IMR-90 (cell line): Measurements from ENCODE around the gene TRMT13.

ENCODE experiments used
- BHLHE40 ChIP-seq: fragments of 150-350 bp; IDR thresholded peaks from 2 replicates; pipeline ENCODE4 v1.6.1; 2016; ENCODE audit warnings: mild to moderate bottlenecking, low read depth, low read length
- CEBPB ChIP-seq: IDR thresholded peaks from 2 replicates; pipeline ENCODE4 v1.6.1; 2012; ENCODE audit warnings: low read depth, low read length, improper control_type of control experiment
- CHD1 ChIP-seq: IDR thresholded peaks from 2 replicates; pipeline ENCODE4 v1.6.1; 2012; ENCODE audit warnings: low read depth, low read length, improper control_type of control experiment
- CTCF ChIP-seq: conservative IDR thresholded peaks from 2 replicates; pipeline ENCODE4 v1.5.1; 2012; ENCODE audit warnings: mild to moderate bottlenecking, low read depth, low read length, improper control_type of control experiment
- ELK1 ChIP-seq: fragments of 150-350 bp; IDR thresholded peaks from 2 replicates; pipeline ENCODE4 v1.6.1; 2016; ENCODE audit warnings: low read depth, mild to moderate bottlenecking, low read length, moderate library complexity, borderline replicate concordance
- MAFK ChIP-seq: IDR thresholded peaks from 2 replicates; pipeline ENCODE4 v1.6.1; 2012; ENCODE audit warnings: low read depth, low read length, improper control_type of control experiment
- MAZ ChIP-seq: IDR thresholded peaks from 2 replicates; pipeline ENCODE4 v1.6.1; 2012; ENCODE audit warnings: low read depth, mild to moderate bottlenecking, low read length, improper control_type of control experiment, moderate library complexity, borderline replicate concordance
- POLR2A ChIP-seq: IDR thresholded peaks from 2 replicates; pipeline ENCODE4 v1.6.1; 2012; ENCODE audit warnings: mild to moderate bottlenecking, low read depth, low read length
- RAD21 ChIP-seq: IDR thresholded peaks from 2 replicates; pipeline ENCODE4 v1.6.1; 2012; ENCODE audit warnings: low read length, improper control_type of control experiment
- RCOR1 ChIP-seq: IDR thresholded peaks from 2 replicates; pipeline ENCODE4 v1.6.1; 2012; ENCODE audit warnings: mild to moderate bottlenecking, low read length, improper control_type of control experiment; ENCODE audit not compliant: insufficient replicate concordance
- TF ChIP-seq, protein P1 (sequence below): fragments of 150-350 bp; IDR thresholded peaks from 2 replicates; pipeline ENCODE4 v1.6.1; 2017; ENCODE audit warnings: mild to moderate bottlenecking, antibody characterized with exemption, low read length, low read depth

DNA sequence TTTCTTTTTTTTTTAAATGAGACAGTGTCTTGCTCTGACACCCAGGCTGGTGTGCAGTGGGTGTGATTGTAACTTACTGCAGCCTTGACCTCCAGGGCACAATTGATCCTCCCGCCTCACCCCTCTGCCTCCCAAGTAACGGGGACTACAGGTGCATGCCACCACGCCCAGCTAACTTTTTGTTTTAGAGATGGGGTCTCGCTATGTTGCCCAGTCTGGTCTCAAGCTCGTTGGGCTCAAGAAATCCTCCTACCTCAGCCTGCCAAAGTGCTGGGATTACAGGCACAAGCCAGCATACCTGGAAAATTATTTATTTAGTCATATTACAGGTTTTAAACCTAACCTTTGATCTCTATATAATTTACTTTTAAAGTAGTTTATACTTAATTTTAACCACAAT, 31.7 kb downstream of the TRMT13 start:
- TF ChIP-seq POLR2A, result no peak
- TF ChIP-seq CTCF, result no peak
- TF ChIP-seq CHD1, result no peak
- no peak for TF ChIP-seq CEBPB
- no peak for TF ChIP-seq RAD21
- no peak for TF ChIP-seq MAZ
- no peak for TF ChIP-seq RCOR1
- TF ChIP-seq, protein P1, sequence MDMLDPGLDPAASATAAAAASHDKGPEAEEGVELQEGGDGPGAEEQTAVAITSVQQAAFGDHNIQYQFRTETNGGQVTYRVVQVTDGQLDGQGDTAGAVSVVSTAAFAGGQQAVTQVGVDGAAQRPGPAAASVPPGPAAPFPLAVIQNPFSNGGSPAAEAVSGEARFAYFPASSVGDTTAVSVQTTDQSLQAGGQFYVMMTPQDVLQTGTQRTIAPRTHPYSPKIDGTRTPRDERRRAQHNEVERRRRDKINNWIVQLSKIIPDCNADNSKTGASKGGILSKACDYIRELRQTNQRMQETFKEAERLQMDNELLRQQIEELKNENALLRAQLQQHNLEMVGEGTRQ, result no peak
- no peak for TF ChIP-seq BHLHE40
- no peak for TF ChIP-seq ELK1
- TF ChIP-seq MAFK, result no peak
